ENCODE results near the gene CCR2. TPM values are rescaled to one million over a fixed set of nuclear protein-coding genes. Genes with fewer than 3 reads are reported as not detected.

Gene CCR2
- total RNA-seq, 2 experiments from 2014 or later, result not detected

GRCh38 chr3:46398186-46398955, 44.5 kb downstream of the CCR2 start:
- no peak for DNase-seq (ENCODE audit: low spot score)
- ChIA-PET POLR2A (interaction anchor here (2.2 kb wide), 1 partner anchor 15 kb away, joined by 7 read pairs; no protein-coding TSS in a partner anchor), CTCF (ENCODE audit: unreplicated experiment) (no interaction called here)

GRCh38 chr3:46399098-46399497, 45.2 kb downstream of the CCR2 start:
- ChIA-PET POLR2A (interaction anchor here (2.2 kb wide), 1 partner anchor 16 kb away, joined by 7 read pairs; no protein-coding TSS in a partner anchor), CTCF (ENCODE audit: unreplicated experiment) (no interaction called here)
- Histone ChIP-seq H3K9me2 (ENCODE audit: insufficient read depth, low read length) (no peaks in the 10 kb centered on the region), H2AFZ (ENCODE audit: low read length) (no peak overlapping the region), H3K27ac (ENCODE audit: low read depth, low read length, poor library complexity, severe bottlenecking) (no peak overlapping the region), H3K4me1 (ENCODE audit: insufficient read depth, low read length, poor library complexity, severe bottlenecking) (no peaks in the 10 kb centered on the region), H3K36me3 (ENCODE audit: insufficient read depth, low read length) (no peaks in the 10 kb centered on the region), H3K4me3 (ENCODE audit: low read depth, low read length, poor library complexity, severe bottlenecking) (no peak overlapping the region), H4K20me1 (ENCODE audit: insufficient read depth, low read length) (no peaks in the 10 kb centered on the region), H3K79me2 (ENCODE audit: insufficient read depth, low read depth, low read length) (no peaks in the 10 kb centered on the region), H3K4me2 (ENCODE audit: low read length) (no peak overlapping the region), H3K9me3 (ENCODE audit: low read length) (no peaks in the 10 kb centered on the region)
- DNase-seq (ENCODE audit: low spot score), result no peak
- BruUV-seq (replicated peaks), result no TSS peak
- no peak for TF ChIP-seq EZH2phosphoT487 (IDR thresholded peaks at IDR 0.05; ENCODE audit: borderline replicate concordance, low read depth, low read length)
- TF ChIP-seq CTCF (conservative IDR thresholded peaks at IDR 0.05; ENCODE audit: low read length), result no peak
- intact Hi-C loops (cut with micrococcal nuclease; ENCODE audit: unreplicated experiment), result no loop called here

More at GRCh38 chr3:46398186-46398955, 44.5 kb downstream of the CCR2 start:
- TF ChIP-seq CTCF (conservative IDR thresholded peaks at IDR 0.05; ENCODE audit: low read length) (no peak), EZH2phosphoT487 (IDR thresholded peaks at IDR 0.05; ENCODE audit: borderline replicate concordance, low read depth, low read length) (no peak)
- Histone ChIP-seq H3K4me3 (ENCODE audit: low read depth, low read length, poor library complexity, severe bottlenecking) (no peak overlapping the region), H3K36me3 (ENCODE audit: insufficient read depth, low read length) (no peaks in the 10 kb centered on the region), H3K4me1 (ENCODE audit: insufficient read depth, low read length, poor library complexity, severe bottlenecking) (no peaks in the 10 kb centered on the region), H3K9me2 (ENCODE audit: insufficient read depth, low read length) (no peaks in the 10 kb centered on the region), H3K79me2 (ENCODE audit: insufficient read depth, low read depth, low read length) (no peaks in the 10 kb centered on the region), H3K4me2 (ENCODE audit: low read length) (no peak overlapping the region), H4K20me1 (ENCODE audit: insufficient read depth, low read length) (no peaks in the 10 kb centered on the region), H3K9me3 (ENCODE audit: low read length) (no peaks in the 10 kb centered on the region), H3K27ac (ENCODE audit: low read depth, low read length, poor library complexity, severe bottlenecking) (no peak overlapping the region), H2AFZ (ENCODE audit: low read length) (no peak overlapping the region)
- BruUV-seq (replicated peaks), result no TSS peak
- intact Hi-C loops (cut with micrococcal nuclease; ENCODE audit: unreplicated experiment), result no loop called here

GRCh38 chr3:46399557-46399956, 45.6 kb downstream of the CCR2 start:
- POLR2A ChIA-PET, result interaction anchor here (2.1 kb wide), 1 partner anchor 16 kb away, joined by 7 read pairs; no protein-coding TSS in a partner anchor
- H3K79me2 ChIP-seq (ENCODE audit: insufficient read depth, low read depth, low read length), result no peaks in the 10 kb centered on the region
- TF ChIP-seq EZH2phosphoT487 (IDR thresholded peaks at IDR 0.05; ENCODE audit: borderline replicate concordance, low read depth, low read length), result no peak
- no peak for TF ChIP-seq CTCF (conservative IDR thresholded peaks at IDR 0.05; ENCODE audit: low read length)
- CTCF ChIA-PET (ENCODE audit: unreplicated experiment), result no interaction called here
- no peaks in the 10 kb centered on the region for H3K9me3 ChIP-seq (ENCODE audit: low read length)
- intact Hi-C loops (cut with micrococcal nuclease; ENCODE audit: unreplicated experiment), result no loop called here
- H3K9me2 ChIP-seq (ENCODE audit: insufficient read depth, low read length), result no peaks in the 10 kb centered on the region
- H4K20me1 ChIP-seq (ENCODE audit: insufficient read depth, low read length), result no peaks in the 10 kb centered on the region
- no TSS peak for BruUV-seq (replicated peaks)
- no peaks in the 10 kb centered on the region for H3K36me3 ChIP-seq (ENCODE audit: insufficient read depth, low read length)
- no peak for DNase-seq (ENCODE audit: low spot score)
- no peak overlapping the region for H3K4me3 ChIP-seq (ENCODE audit: low read depth, low read length, poor library complexity, severe bottlenecking)
- no peaks in the 10 kb centered on the region for H3K4me1 ChIP-seq (ENCODE audit: insufficient read depth, low read length, poor library complexity, severe bottlenecking)
- H2AFZ ChIP-seq (ENCODE audit: low read length), result no peak overlapping the region
- no peak overlapping the region for H3K4me2 ChIP-seq (ENCODE audit: low read length)
- no peak overlapping the region for H3K27ac ChIP-seq (ENCODE audit: low read depth, low read length, poor library complexity, severe bottlenecking)
